NCI-H2107 (cell line): ENCODE results near the gene ATP6AP2.

Source experiments
- DNase-seq: peaks from one replicate; lab custom pipeline; 2025; lab: John Stamatoyannopoulos, UW

Gene ATP6AP2

DNA sequence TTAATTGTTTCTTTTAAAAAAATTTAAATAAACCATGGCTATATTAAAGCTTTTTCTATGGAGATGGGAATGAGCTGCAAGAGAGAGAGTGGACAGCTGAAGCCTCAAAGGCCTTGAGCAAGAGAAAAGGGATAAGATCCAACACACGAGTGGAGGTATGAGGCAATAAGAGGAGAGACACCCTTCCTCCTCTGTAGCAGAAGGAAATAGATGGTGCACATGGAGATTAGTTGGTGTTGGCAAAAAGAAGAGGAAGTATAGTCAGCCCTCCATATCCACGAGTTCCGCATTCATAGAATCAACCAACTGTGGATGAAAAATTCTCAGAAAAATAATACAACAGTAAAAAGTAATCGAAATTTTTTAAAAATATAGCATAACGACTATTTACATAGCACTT lies 63.4 kb downstream of the ATP6AP2 start:
- no peak for DNase-seq

DNA sequence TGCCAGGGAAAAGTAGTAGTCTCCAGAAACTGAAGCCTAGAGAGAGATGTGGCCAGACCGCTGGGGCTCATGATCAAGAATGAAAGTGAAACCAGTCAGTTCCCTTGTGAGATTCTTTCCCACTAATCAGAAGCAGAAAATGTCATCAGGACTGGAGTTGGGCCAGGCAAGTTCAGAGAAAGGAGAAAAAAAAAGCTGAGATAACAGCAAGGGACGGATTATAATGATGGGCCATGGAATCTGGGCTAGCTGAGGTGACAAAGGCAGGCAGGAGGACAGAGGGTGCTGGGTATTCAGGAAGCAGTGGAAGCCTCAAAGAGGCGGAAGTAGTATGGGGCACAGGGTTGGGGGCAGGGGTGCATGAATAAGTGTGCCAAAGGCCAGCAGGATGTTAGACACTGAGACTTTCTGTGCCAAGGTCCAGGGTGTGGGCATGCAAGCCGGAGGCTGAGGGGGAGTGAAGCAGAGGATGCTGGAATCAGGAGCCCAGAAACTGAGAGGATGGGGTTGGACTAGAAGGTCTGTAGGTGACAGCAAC lies 64.1 kb downstream of the ATP6AP2 start:
- peak; percentile 5 for DNase-seq

DNA sequence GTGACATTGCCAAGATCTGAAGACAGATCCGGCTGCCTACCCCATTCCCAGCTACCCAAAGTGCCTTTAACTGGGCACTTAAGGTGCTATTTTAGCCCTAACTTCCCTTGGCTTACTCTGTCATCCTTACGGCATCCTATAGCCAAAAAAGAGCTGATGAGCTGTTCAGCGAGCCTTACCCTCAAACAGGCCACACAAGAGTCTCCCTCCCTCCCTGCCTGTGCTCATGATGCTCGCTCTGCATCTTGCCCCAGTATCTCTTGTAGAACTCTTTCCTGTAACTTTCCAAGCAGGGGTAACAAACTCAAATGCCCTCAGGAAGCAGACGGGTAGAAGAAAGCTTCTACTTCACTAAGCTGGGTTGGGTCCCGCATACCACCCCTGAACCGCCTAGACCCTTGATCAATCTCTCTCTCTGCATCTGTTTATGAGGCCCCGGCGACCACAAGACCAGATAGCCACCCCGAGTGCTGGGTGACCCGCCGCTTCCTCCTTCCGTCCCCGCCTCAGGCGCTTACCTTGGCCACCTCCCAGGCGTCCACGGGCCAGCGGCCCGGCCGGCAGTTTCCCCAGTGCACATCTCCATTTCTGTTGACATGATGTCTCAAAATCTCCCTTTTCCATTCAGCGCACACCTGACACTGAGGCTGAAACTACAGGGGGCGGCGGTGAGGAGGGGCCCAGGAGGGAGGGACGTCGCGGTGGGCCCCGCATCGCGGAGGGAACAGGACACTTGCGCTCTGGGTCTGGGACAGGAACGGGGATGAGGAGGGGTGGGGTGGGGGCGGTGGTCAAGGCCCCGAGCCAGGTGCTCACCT lies 65.9 kb downstream of the ATP6AP2 start:
- no peak for DNase-seq

DNA sequence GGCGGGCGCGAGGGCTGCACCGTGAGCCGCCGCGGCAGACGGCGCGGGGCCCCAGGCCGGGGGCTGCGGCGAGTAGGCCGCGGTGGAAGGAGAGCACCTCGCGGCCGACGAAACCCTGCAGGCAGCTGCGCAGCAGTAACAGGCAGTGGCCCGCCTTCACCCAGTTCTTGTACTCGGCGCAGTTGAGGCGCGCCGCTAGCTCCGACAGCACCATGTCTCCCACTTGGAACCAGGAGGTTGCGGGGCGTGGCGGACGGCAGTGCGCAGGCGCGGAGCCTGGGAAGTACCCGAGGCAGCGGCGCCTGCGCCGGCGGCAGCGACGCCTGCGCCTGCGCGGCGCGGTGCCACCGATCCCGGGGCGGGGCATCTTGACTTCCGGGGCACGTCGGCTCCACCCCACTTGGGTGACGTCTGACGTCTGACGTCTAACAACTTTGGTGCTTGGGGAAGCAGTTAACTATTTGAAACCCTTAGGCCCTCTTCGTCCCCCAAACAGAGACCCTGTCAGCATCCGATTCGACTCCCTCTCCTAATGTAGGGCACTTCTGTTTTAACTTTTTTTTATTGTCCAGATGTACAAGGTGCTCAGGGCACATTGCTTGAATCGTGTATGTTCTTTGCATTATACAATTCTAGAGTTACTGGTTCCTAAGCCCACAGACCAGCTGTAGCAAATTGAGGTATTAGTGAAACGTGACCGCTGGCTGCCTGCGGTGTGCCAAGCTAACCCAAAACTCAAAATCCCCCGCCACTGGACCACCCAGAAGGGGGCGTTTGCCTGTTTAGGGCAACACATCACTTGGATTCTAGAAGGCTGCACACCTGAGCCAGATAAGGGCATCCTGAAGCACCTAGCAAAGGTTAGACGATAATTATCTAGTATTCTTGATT lies 66.8 kb downstream of the ATP6AP2 start, which contains the start of gene CXorf38:
Gene CXorf38 (minus strand): TSS at position 255 of the 891 bp plus-strand sequence. CDS start 41 bp downstream, at position 214.
- DNase-seq: peak; percentile 91

DNA sequence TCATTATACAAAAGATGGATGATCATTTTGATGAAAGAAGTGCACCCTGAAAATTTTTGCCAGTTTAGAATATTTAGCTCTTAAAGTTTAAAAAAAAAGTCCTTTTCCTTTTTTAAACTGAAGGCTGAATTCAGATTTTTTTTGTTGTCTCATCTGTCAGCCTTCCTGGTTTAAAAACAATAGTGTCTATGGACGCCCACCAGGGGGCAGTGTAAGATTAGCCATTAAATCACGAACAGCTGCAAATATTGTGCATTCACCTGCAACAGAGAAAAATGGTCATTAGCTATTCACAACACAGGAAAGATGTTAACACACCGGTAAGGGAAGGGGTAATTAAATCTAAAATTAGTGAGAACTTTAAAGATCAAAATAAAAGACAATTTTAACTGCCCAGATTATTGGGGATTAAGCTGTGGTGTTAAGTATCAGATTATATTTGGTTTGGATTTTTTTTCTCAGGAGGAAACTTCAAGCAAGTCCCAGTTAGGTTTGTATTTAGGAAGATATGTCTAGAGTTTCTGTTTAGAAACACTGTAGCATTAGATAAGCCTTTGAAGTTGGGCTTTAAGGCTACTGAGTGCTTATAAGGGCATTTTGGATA lies 71.0 kb downstream of the ATP6AP2 start:
- DNase-seq: peak; percentile 58

DNA sequence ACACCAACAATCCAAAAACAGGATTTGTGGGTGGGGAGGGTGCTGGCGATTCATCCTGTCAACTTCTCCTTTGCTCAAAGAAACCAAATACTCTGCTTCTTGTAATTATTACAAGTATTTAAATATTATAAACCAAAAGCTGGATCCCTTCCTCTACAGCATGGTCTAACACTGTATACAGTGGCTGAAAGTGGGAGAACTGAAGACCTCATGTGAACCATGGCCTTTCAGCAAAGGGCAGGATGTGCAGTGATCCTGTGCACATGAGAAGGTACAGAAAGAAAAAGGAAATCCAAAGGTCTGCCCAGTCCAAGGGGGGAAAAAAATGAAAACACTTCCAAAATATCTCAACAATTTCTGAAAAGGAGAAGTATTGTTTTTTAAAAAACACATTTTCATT lies 71.9 kb downstream of the ATP6AP2 start:
- no peak for DNase-seq

DNA sequence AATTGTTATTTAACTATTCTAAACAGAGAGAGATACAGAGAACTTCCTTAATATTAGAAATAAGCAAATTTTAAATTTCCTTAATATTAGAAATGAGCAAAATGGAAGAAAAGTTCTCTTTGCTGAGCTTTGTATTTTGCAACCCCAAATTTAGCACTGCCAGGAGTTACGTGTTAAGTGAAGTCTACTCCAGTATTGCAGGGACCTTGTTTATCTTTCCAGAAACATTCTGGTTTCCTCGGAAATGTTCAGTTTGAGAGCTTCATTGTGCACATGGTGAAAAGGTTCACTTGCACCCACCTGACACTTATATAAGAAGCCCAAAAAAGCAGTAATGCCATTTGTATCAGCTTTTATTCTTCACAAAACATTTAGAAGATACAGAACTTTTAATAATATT lies 72.8 kb downstream of the ATP6AP2 start:
- no peak for DNase-seq
